ENCODE data around the gene BMAL1. TPM values are rescaled to one million over a fixed set of nuclear protein-coding genes. Genes with fewer than 3 reads are reported as not detected.

BMAL1 gene
- total and polyA plus RNA-seq, 10 donors = 6.5 to 58.4 (median 36.4) TPM

Other genes starting within 250 kb of the BMAL1 start
- gene BTBD10, start 185.4 kb downstream of the BMAL1 start, total RNA-seq = 10 to 100 TPM; 23.9 to 32.5 (median 27.3) TPM
- 10 to 100 TPM in 2 of 3 donors, 1 to 10 TPM in 1; 8.8 to 13.2 (median 10.8) TPM for gene BTBD10, start 185.4 kb downstream of the BMAL1 start, polyA plus RNA-seq
- gene PTH, start 218.2 kb downstream of the BMAL1 start, total RNA-seq = not detected
- gene PTH, start 218.2 kb downstream of the BMAL1 start, polyA plus RNA-seq = not detected